Measurements from ENCODE around the gene CMYA5. TPM values are rescaled to one million over a fixed set of nuclear protein-coding genes. Genes with fewer than 3 reads are reported as not detected.
A peak's percentile ranks its signal among the peaks of the same experiment; 100 is the strongest.

CMYA5 gene
- total RNA-seq, 2 donors from 2014 or later: 1,199 to 1,662 TPM

DNA sequence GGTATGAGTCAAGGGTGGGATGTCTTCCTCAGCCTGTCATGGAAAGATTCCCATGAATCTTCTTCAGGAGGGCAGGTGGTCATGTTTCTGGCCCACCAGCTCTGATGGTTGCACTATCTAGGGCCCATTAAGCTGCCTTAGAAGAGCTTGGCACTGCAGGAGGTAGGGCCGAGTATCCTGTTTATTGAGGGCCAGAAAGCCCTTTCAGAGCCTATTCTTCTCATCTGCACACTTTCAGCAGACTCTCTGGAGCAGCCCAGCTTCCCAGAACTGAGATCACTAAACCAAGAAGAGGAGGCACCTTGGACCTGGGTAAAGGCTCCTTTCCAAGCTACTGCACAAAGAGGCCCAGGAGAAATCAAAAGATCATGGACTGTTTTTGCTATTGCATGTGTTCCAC is 154.9 kb downstream of the CMYA5 start:
- TF ChIP-seq, protein P1, sequence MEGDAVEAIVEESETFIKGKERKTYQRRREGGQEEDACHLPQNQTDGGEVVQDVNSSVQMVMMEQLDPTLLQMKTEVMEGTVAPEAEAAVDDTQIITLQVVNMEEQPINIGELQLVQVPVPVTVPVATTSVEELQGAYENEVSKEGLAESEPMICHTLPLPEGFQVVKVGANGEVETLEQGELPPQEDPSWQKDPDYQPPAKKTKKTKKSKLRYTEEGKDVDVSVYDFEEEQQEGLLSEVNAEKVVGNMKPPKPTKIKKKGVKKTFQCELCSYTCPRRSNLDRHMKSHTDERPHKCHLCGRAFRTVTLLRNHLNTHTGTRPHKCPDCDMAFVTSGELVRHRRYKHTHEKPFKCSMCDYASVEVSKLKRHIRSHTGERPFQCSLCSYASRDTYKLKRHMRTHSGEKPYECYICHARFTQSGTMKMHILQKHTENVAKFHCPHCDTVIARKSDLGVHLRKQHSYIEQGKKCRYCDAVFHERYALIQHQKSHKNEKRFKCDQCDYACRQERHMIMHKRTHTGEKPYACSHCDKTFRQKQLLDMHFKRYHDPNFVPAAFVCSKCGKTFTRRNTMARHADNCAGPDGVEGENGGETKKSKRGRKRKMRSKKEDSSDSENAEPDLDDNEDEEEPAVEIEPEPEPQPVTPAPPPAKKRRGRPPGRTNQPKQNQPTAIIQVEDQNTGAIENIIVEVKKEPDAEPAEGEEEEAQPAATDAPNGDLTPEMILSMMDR (IDR thresholded peaks at IDR 0.05): no peak
- Histone ChIP-seq H3K36me3 (no peaks in the 10 kb centered on the region), H3K27ac (no peak overlapping the region), H3K9me3 (no peaks in the 10 kb centered on the region), H3K27me3 (no peaks in the 10 kb centered on the region), H3K4me1 (no peaks in the 10 kb centered on the region), H3K4me3 (no peak overlapping the region)
- peak; percentile 18 for DNase-seq (ENCODE audit: low spot score)

GRCh38 chr5:79845448-79846197 is 156.0 kb downstream of the CMYA5 start:
- H3K27me3 ChIP-seq: no peaks in the 10 kb centered on the region
- H3K4me3 ChIP-seq: no peak overlapping the region
- TF ChIP-seq, protein P1 (IDR thresholded peaks at IDR 0.05): no peak
- H3K4me1 ChIP-seq: no peaks in the 10 kb centered on the region
- H3K36me3 ChIP-seq: no peaks in the 10 kb centered on the region
- no peaks in the 10 kb centered on the region for H3K9me3 ChIP-seq
- DNase-seq (ENCODE audit: low spot score): peak; percentile 57
- peak overlapping the region in 1 of 2 donors; percentile 35 for H3K27ac ChIP-seq

DNA sequence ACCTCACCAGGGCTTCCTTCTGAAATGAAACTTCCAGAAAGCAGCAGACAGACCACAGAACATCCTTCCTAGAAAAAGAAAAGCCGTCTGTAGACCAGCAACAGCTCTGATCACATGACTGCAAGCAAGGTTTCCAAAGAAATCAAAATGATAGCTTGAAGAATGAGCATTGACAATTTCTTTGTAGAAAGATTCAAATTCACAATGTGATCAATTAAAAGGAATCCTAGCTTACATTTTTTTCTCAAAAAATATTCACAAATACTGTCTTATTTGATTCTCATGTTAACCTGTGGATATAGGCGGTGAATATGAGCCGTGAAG is 156.5 kb downstream of the CMYA5 start:
- Histone ChIP-seq H3K36me3 (no peaks in the 10 kb centered on the region), H3K27me3 (no peaks in the 10 kb centered on the region), H3K4me1 (no peaks in the 10 kb centered on the region), H3K27ac (peak overlapping the region in 1 of 2 donors; percentile 35), H3K4me3 (no peak overlapping the region), H3K9me3 (no peaks in the 10 kb centered on the region)
- TF ChIP-seq, protein P1 (IDR thresholded peaks at IDR 0.05): no peak
- DNase-seq (ENCODE audit: low spot score): no peak

GRCh38 chr5:79847561-79847960 is 157.9 kb downstream of the CMYA5 start:
- TF ChIP-seq, protein P1 (IDR thresholded peaks at IDR 0.05): no peak
- H3K27ac ChIP-seq: no peak overlapping the region
- no peaks in the 10 kb centered on the region for H3K9me3 ChIP-seq
- no peaks in the 10 kb centered on the region for H3K27me3 ChIP-seq
- no peak overlapping the region for H3K4me3 ChIP-seq
- no peaks in the 10 kb centered on the region for H3K36me3 ChIP-seq
- peaks cover 0 to 4% of the 10 kb centered on the region in 2 donors for H3K4me1 ChIP-seq
- no peak for DNase-seq (ENCODE audit: low spot score)

GRCh38 chr5:79849061-79849460 is 159.4 kb downstream of the CMYA5 start:
- Histone ChIP-seq H3K27ac (no peak overlapping the region), H3K4me1 (peaks cover 0 to 4% of the 10 kb centered on the region in 2 donors), H3K27me3 (no peaks in the 10 kb centered on the region), H3K36me3 (no peaks in the 10 kb centered on the region), H3K4me3 (no peak overlapping the region), H3K9me3 (no peaks in the 10 kb centered on the region)
- DNase-seq (ENCODE audit: low spot score): no peak
- TF ChIP-seq, protein P1 (IDR thresholded peaks at IDR 0.05): no peak

Other genes with a start within 250 kb of the CMYA5 start
- gene HOMER1, start 175.7 kb upstream of the CMYA5 start, total RNA-seq: 10 to 100 TPM; 30.1 to 31.4 TPM
- gene TENT2, start 77.4 kb upstream of the CMYA5 start, total RNA-seq: 10 to 100 TPM; 18.2 to 21.3 TPM

Measured in right atrium auricular region (tissue), 2 donors.